GM19238 (cell line): ENCODE measurements around the gene FAM13C.

Experiments used
- DNase-seq: peaks from one replicate; pipeline ENCODE4 v3.0.0; 2011; ENCODE audit warnings: low spot score; ENCODE audit not compliant: insufficient read length

The FAM13C gene

GRCh38 chr10:59317066-59317465, 45.3 kb downstream of the FAM13C start:
- DNase-seq, result no peak

- DNase-seq, result no peak
Observed at GRCh38 chr10:59315465-59315864, 46.9 kb downstream of the FAM13C start.

GRCh38 chr10:59314268-59314667, 48.1 kb downstream of the FAM13C start:
- DNase-seq, result no peak

GRCh38 chr10:59312247-59312646, 50.1 kb downstream of the FAM13C start:
- no peak for DNase-seq

GRCh38 chr10:59311025-59311424, 51.3 kb downstream of the FAM13C start:
- DNase-seq, result no peak

- DNase-seq, result no peak
Observed at GRCh38 chr10:59310324-59310914, 51.9 kb downstream of the FAM13C start.

- no peak for DNase-seq
Observed at GRCh38 chr10:59304521-59305097, 57.7 kb downstream of the FAM13C start.

- DNase-seq, result no peak
Observed at GRCh38 chr10:59303018-59303417, 59.3 kb downstream of the FAM13C start.

GRCh38 chr10:59302381-59302780, 60.0 kb downstream of the FAM13C start:
- no peak for DNase-seq

GRCh38 chr10:59301067-59301754, 61.1 kb downstream of the FAM13C start:
- no peak for DNase-seq

GRCh38 chr10:59300386-59300785, 62.0 kb downstream of the FAM13C start:
- no peak for DNase-seq

- no peak for DNase-seq
Observed at GRCh38 chr10:59299933-59300332, 62.4 kb downstream of the FAM13C start.

- no peak for DNase-seq
Observed at GRCh38 chr10:59290448-59290847, 71.9 kb downstream of the FAM13C start.

GRCh38 chr10:59289853-59290252, 72.5 kb downstream of the FAM13C start:
- no peak for DNase-seq

- DNase-seq, result no peak
Observed at GRCh38 chr10:59287587-59288255, 74.6 kb downstream of the FAM13C start.

GRCh38 chr10:59285848-59286247, 76.5 kb downstream of the FAM13C start:
- DNase-seq, result no peak

GRCh38 chr10:59285073-59285472, 77.3 kb downstream of the FAM13C start:
- DNase-seq, result no peak

GRCh38 chr10:59284118-59284975, 78.0 kb downstream of the FAM13C start:
- no peak for DNase-seq

GRCh38 chr10:59283456-59284091, 78.8 kb downstream of the FAM13C start:
- no peak for DNase-seq

- DNase-seq, result no peak
Observed at GRCh38 chr10:59281861-59282260, 80.5 kb downstream of the FAM13C start.

GRCh38 chr10:59279991-59280505, 82.3 kb downstream of the FAM13C start:
- DNase-seq, result no peak
